ENCODE measurements around the gene SMAD6.

The SMAD6 gene

GRCh38 chr15:66702787-66703539 lies 927 bp downstream of the SMAD6 start:
- DNase-seq (ENCODE audit: low read depth in 3 of 3, low spot score in 1 of 3), result no peak

- DNase-seq (ENCODE audit: low read depth in 3 of 3, low spot score in 1 of 3), result no peak
Observed at GRCh38 chr15:66703540-66703941, 1.5 kb downstream of the SMAD6 start.

- DNase-seq (ENCODE audit: low read depth in 3 of 3, low spot score in 1 of 3), result no peak
Observed at GRCh38 chr15:66704019-66704802, 2.2 kb downstream of the SMAD6 start.

- no peak for DNase-seq (ENCODE audit: low read depth in 3 of 3, low spot score in 1 of 3)
Observed at GRCh38 chr15:66704803-66705153, 2.7 kb downstream of the SMAD6 start.

- DNase-seq (ENCODE audit: low read depth in 3 of 3, low spot score in 1 of 3), result no peak
Observed at GRCh38 chr15:66705277-66706146, 3.5 kb downstream of the SMAD6 start.

- no peak for DNase-seq (ENCODE audit: low read depth in 3 of 3, low spot score in 1 of 3)
Observed at GRCh38 chr15:66706225-66706732, 4.2 kb downstream of the SMAD6 start.

- no peak for DNase-seq (ENCODE audit: low read depth in 3 of 3, low spot score in 1 of 3)
Observed at GRCh38 chr15:66706840-66707239, 4.8 kb downstream of the SMAD6 start.

- no peak for DNase-seq (ENCODE audit: low read depth in 3 of 3, low spot score in 1 of 3)
Observed at GRCh38 chr15:66707310-66708082, 5.5 kb downstream of the SMAD6 start.

- DNase-seq (ENCODE audit: low read depth in 3 of 3, low spot score in 1 of 3), result no peak
Observed at GRCh38 chr15:66708389-66708788, 6.4 kb downstream of the SMAD6 start.

- DNase-seq (ENCODE audit: low read depth in 3 of 3, low spot score in 1 of 3), result no peak
Observed at GRCh38 chr15:66709884-66710283, 7.8 kb downstream of the SMAD6 start.

- no peak for DNase-seq (ENCODE audit: low read depth in 3 of 3, low spot score in 1 of 3)
Observed at GRCh38 chr15:66711260-66711659, 9.2 kb downstream of the SMAD6 start.

- DNase-seq (ENCODE audit: low read depth in 3 of 3, low spot score in 1 of 3), result no peak
Observed at GRCh38 chr15:66711862-66712261, 9.8 kb downstream of the SMAD6 start.

- DNase-seq (ENCODE audit: low read depth in 3 of 3, low spot score in 1 of 3), result no peak
Observed at GRCh38 chr15:66713843-66714508, 11.9 kb downstream of the SMAD6 start.

- DNase-seq (ENCODE audit: low read depth in 3 of 3, low spot score in 1 of 3), result no peak
Observed at GRCh38 chr15:66714543-66714981, 12.5 kb downstream of the SMAD6 start.

- no peak for DNase-seq (ENCODE audit: low read depth in 3 of 3, low spot score in 1 of 3)
Observed at GRCh38 chr15:66715181-66715624, 13.2 kb downstream of the SMAD6 start.

- DNase-seq (ENCODE audit: low read depth in 3 of 3, low spot score in 1 of 3), result no peak
Observed at GRCh38 chr15:66715720-66716655, 14.0 kb downstream of the SMAD6 start.

GRCh38 chr15:66716656-66717020 lies 14.6 kb downstream of the SMAD6 start:
- no peak for DNase-seq (ENCODE audit: low read depth in 3 of 3, low spot score in 1 of 3)

GRCh38 chr15:66718220-66718988 lies 16.4 kb downstream of the SMAD6 start:
- no peak for DNase-seq (ENCODE audit: low read depth in 3 of 3, low spot score in 1 of 3)

Measured in stimulated activated CD4-positive, alpha-beta T cell treated with anti-CD3 and anti-CD28 coated beads, TNF-alpha, amount 100 ng/mL, for 1 hour (primary cell).